ENCODE data around the gene ARAP2. TPM values are rescaled to one million over a fixed set of nuclear protein-coding genes. Genes with fewer than 3 reads are reported as not detected.

The ARAP2 gene
- total RNA-seq, 4 donors from 2014 or later, result 7.5 to 21.0 (median 7.9) TPM

- no peaks in the 10 kb centered on the region for H3K4me1 ChIP-seq
- H3K27ac ChIP-seq (replicated peaks in 1 of 4), result no peak overlapping the region
- no peak for DNase-seq (ENCODE audit: extremely low spot score)
- intact Hi-C loops (cut with DNase I), result no loop called here
- H3K4me3 ChIP-seq, result no peak overlapping the region
- no peak for TF ChIP-seq POLR2A (IDR thresholded peaks at IDR 0.05; ENCODE audit: low read depth)
- no peak for TF ChIP-seq CTCF (IDR thresholded peaks at IDR 0.05)
- TF ChIP-seq POLR2AphosphoS5 (IDR thresholded peaks at IDR 0.05), result no peak
- WGBS, result 63% methylated on average over 6 of the region's 6 CpGs
- no peaks in the 10 kb centered on the region for H3K27me3 ChIP-seq
- no peaks in the 10 kb centered on the region for H3K9me3 ChIP-seq
- no peaks in the 10 kb centered on the region for H3K36me3 ChIP-seq
Measured at GRCh38 chr4:36024901-36025660, 219.2 kb downstream of the ARAP2 start.

GRCh38 chr4:36020351-36020750 lies 224.0 kb downstream of the ARAP2 start:
- no peak for DNase-seq (ENCODE audit: extremely low spot score)
- Histone ChIP-seq H3K9me3 (no peaks in the 10 kb centered on the region), H3K27ac (replicated peaks in 1 of 4) (no peak overlapping the region), H3K4me3 (no peak overlapping the region), H3K36me3 (no peaks in the 10 kb centered on the region), H3K4me1 (no peaks in the 10 kb centered on the region), H3K27me3 (no peaks in the 10 kb centered on the region)
- intact Hi-C loops (cut with DNase I), result no loop called here
- no peak for TF ChIP-seq POLR2A (IDR thresholded peaks at IDR 0.05; ENCODE audit: low read depth)
- TF ChIP-seq CTCF (IDR thresholded peaks at IDR 0.05), result no peak
- no peak for TF ChIP-seq POLR2AphosphoS5 (IDR thresholded peaks at IDR 0.05)
- TF ChIP-seq EP300 (IDR thresholded peaks at IDR 0.05), result no peak
- WGBS, result 80% methylated on average over 3 of the region's 3 CpGs

Other genes with a start within 250 kb of the ARAP2 start
- gene DTHD1, start 37.1 kb upstream of the ARAP2 start, total RNA-seq, result under 1 TPM in 2 of 4 donors, not detected in 2; 0.26 to 0.66 TPM